ENCODE data around the gene PDXP.

DNA sequence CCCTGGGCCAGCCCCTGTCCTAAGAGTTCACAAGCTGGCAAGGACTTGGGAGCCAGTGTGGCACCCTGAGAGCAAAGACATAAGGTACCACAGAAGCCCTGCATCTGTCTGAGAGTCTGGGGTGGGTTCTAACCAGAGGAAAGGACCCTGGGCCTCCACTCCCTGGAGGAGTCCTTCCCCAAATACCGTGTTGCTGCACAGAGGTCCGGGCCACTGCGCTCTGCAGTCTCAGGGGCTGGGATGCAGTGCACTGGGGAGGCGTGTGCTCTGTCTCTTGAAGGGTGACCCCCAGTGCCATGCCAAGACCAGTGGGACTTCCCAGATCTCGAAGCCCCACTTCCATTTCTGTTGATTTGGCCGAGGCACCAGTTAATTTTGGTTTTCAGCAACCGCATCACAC is 23.4 kb upstream of the PDXP start:
- TF ChIP-seq, protein P1, sequence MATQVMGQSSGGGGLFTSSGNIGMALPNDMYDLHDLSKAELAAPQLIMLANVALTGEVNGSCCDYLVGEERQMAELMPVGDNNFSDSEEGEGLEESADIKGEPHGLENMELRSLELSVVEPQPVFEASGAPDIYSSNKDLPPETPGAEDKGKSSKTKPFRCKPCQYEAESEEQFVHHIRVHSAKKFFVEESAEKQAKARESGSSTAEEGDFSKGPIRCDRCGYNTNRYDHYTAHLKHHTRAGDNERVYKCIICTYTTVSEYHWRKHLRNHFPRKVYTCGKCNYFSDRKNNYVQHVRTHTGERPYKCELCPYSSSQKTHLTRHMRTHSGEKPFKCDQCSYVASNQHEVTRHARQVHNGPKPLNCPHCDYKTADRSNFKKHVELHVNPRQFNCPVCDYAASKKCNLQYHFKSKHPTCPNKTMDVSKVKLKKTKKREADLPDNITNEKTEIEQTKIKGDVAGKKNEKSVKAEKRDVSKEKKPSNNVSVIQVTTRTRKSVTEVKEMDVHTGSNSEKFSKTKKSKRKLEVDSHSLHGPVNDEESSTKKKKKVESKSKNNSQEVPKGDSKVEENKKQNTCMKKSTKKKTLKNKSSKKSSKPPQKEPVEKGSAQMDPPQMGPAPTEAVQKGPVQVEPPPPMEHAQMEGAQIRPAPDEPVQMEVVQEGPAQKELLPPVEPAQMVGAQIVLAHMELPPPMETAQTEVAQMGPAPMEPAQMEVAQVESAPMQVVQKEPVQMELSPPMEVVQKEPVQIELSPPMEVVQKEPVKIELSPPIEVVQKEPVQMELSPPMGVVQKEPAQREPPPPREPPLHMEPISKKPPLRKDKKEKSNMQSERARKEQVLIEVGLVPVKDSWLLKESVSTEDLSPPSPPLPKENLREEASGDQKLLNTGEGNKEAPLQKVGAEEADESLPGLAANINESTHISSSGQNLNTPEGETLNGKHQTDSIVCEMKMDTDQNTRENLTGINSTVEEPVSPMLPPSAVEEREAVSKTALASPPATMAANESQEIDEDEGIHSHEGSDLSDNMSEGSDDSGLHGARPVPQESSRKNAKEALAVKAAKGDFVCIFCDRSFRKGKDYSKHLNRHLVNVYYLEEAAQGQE (IDR thresholded peaks at IDR 0.05), result no peak
- TF ChIP-seq TAF1 (conservative IDR thresholded peaks at IDR 0.05), result no peak
- no peak for TF ChIP-seq JUND (IDR thresholded peaks at IDR 0.05)
- TF ChIP-seq, protein P2, sequence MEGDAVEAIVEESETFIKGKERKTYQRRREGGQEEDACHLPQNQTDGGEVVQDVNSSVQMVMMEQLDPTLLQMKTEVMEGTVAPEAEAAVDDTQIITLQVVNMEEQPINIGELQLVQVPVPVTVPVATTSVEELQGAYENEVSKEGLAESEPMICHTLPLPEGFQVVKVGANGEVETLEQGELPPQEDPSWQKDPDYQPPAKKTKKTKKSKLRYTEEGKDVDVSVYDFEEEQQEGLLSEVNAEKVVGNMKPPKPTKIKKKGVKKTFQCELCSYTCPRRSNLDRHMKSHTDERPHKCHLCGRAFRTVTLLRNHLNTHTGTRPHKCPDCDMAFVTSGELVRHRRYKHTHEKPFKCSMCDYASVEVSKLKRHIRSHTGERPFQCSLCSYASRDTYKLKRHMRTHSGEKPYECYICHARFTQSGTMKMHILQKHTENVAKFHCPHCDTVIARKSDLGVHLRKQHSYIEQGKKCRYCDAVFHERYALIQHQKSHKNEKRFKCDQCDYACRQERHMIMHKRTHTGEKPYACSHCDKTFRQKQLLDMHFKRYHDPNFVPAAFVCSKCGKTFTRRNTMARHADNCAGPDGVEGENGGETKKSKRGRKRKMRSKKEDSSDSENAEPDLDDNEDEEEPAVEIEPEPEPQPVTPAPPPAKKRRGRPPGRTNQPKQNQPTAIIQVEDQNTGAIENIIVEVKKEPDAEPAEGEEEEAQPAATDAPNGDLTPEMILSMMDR (IDR thresholded peaks at IDR 0.05; ENCODE audit: low read depth, low read length, missing input control), result no peak
- TF ChIP-seq, protein P3, sequence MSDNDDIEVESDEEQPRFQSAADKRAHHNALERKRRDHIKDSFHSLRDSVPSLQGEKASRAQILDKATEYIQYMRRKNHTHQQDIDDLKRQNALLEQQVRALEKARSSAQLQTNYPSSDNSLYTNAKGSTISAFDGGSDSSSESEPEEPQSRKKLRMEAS (IDR thresholded peaks at IDR 0.05), result no peak
- no peak for TF ChIP-seq RXRA (IDR thresholded peaks at IDR 0.05)
- TF ChIP-seq, protein P4, sequence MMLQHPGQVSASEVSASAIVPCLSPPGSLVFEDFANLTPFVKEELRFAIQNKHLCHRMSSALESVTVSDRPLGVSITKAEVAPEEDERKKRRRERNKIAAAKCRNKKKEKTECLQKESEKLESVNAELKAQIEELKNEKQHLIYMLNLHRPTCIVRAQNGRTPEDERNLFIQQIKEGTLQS (IDR thresholded peaks at IDR 0.05), result no peak
- TF ChIP-seq, protein P5, sequence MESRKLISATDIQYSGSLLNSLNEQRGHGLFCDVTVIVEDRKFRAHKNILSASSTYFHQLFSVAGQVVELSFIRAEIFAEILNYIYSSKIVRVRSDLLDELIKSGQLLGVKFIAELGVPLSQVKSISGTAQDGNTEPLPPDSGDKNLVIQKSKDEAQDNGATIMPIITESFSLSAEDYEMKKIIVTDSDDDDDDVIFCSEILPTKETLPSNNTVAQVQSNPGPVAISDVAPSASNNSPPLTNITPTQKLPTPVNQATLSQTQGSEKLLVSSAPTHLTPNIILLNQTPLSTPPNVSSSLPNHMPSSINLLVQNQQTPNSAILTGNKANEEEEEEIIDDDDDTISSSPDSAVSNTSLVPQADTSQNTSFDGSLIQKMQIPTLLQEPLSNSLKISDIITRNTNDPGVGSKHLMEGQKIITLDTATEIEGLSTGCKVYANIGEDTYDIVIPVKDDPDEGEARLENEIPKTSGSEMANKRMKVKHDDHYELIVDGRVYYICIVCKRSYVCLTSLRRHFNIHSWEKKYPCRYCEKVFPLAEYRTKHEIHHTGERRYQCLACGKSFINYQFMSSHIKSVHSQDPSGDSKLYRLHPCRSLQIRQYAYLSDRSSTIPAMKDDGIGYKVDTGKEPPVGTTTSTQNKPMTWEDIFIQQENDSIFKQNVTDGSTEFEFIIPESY (IDR thresholded peaks at IDR 0.05), result no peak
- TF ChIP-seq GABPA (IDR thresholded peaks at IDR 0.05 in 1 of 2, conservative IDR thresholded peaks at IDR 0.05 in 1 of 2), result no peak
- TF ChIP-seq SP1 (IDR thresholded peaks at IDR 0.05), result no peak
- no peak for TF ChIP-seq YY1 (IDR thresholded peaks at IDR 0.05)
- TF ChIP-seq HNF4A (conservative IDR thresholded peaks at IDR 0.05), result no peak
- no peak for TF ChIP-seq RAD21 (IDR thresholded peaks at IDR 0.05)

Data from liver (tissue), 3 donors.